ENCODE data around the gene COX6B2. TPM values are rescaled to one million over a fixed set of nuclear protein-coding genes. Genes with fewer than 3 reads are reported as not detected.

COX6B2 gene
- polyA plus RNA-seq, 2 of the 4 experiments (the other 2 are of a cell fraction), result 0.78 to 6.4 TPM

GRCh38 chr19:55301459-55302317, 52.8 kb downstream of the COX6B2 start:
- 13% methylated on average over 39 of the region's 42 CpGs for WGBS (ENCODE audit: missing lambda C conversion rate)
- peak; percentile 72 to 88 for ATAC-seq
- peak; percentile 82 to 100 for DNase-seq (ENCODE audit: low read depth in 1 of 2, low spot score in 1 of 2)
- Histone ChIP-seq H3K4me3 (peak overlapping the region; percentile 54), H3K9me3 (no peaks in the 10 kb centered on the region), H3K4me1 (peaks cover 6% of the 10 kb centered on the region; the same call in 2 of the 3 replicates), H3K27ac (peak overlapping the region; percentile 87 to 88), H3K4me2 (peak overlapping the region; percentile 97)
- no peak for TF ChIP-seq PBX3 (IDR thresholded peaks at IDR 0.05)
- 0 out of 2 replicates have a peak, but pooled peaks have one; percentile 54 for TF ChIP-seq MAZ (IDR thresholded peaks at IDR 0.05; ENCODE audit: borderline replicate concordance, low read depth, low read length)
- TF ChIP-seq POLR2A (IDR thresholded peaks at IDR 0.05; ENCODE audit: low read length), result peak; percentile 56
- no peak for TF ChIP-seq HMGXB4 (CRISPR knock-in tag; IDR thresholded peaks at IDR 0.05; ENCODE audit: borderline replicate concordance)
- TF ChIP-seq CTCF (IDR thresholded peaks at IDR 0.05), result peak; percentile 99
- TF ChIP-seq RAD21 (conservative IDR thresholded peaks at IDR 0.05 in 1 of 2, IDR thresholded peaks at IDR 0.05 in 1 of 2), result peak; percentile 83 to 92
- peak; percentile 96 for TF ChIP-seq SMC3 (IDR thresholded peaks at IDR 0.05)
- 0 out of 3 replicates have a peak, but pooled peaks have one; percentile 28 for TF ChIP-seq BCL3 (IDR thresholded peaks at IDR 0.05)
- TF ChIP-seq MAX (IDR thresholded peaks at IDR 0.05), result peak; percentile 66
- CTCF ChIA-PET, result interaction anchor here (0.6 to 10.1 kb wide), 71 partner anchors 12 to 351 kb away, joined by 3 to 306 read pairs (median 5); partner anchors contain the start of genes BRSK1, GARIN5B, HSPBP1 and IL11
- FAIRE-seq, result no peak
- POLR2A ChIA-PET, result interaction anchor here (0.5 to 2.4 kb wide), 9 partner anchors 11 to 175 kb away, joined by 3 to 14 read pairs (median 4); partner anchors contain the start of genes HSPBP1, KMT5C, TMEM238 and UBE2S

- H3K4me1 ChIP-seq, result peaks cover 6% of the 10 kb centered on the region; the same call in 2 of the 3 replicates
- no peak overlapping the region for H3K4me3 ChIP-seq
- no peak for ATAC-seq
- peak overlapping the region; percentile 97 for H3K4me2 ChIP-seq
- peak overlapping the region; percentile 87 to 88; a peak in 5 of 6 replicates for H3K27ac ChIP-seq
- DNase-seq (ENCODE audit: low read depth in 1 of 2, low spot score in 1 of 2), result no peak
- H3K9me3 ChIP-seq, result no peaks in the 10 kb centered on the region
- CTCF ChIA-PET, result interaction anchor here (0.6 to 10.1 kb wide), 67 partner anchors 11 to 352 kb away, joined by 3 to 306 read pairs (median 6); partner anchors contain the start of genes BRSK1, GARIN5B, HSPBP1 and KMT5C
- no peak for FAIRE-seq
- POLR2A ChIA-PET, result interaction anchor here (0.5 to 2.4 kb wide), 6 partner anchors 12 to 106 kb away, joined by 3 to 14 read pairs (median 6); partner anchors contain the start of genes KMT5C, TMEM238 and UBE2S
- TF ChIP-seq ELK1 (IDR thresholded peaks at IDR 0.05; ENCODE audit: low read depth, low read length) (no peak), TFCP2L1 (CRISPR knock-in tag; IDR thresholded peaks at IDR 0.05) (no peak), MAZ (IDR thresholded peaks at IDR 0.05; ENCODE audit: borderline replicate concordance, low read depth, low read length) (no peak), CHD4 (IDR thresholded peaks at IDR 0.05; ENCODE audit: borderline replicate concordance) (no peak), KDM5A (IDR thresholded peaks at IDR 0.05) (no peak), MAFK (IDR thresholded peaks at IDR 0.05; ENCODE audit: partially characterized antibody) (no peak), HOXB13 (CRISPR knock-in tag; IDR thresholded peaks at IDR 0.05; ENCODE audit: low read depth) (no peak), EHMT2 (IDR thresholded peaks at IDR 0.05; ENCODE audit: low read depth) (no peak)
- WGBS (ENCODE audit: missing lambda C conversion rate), result 68% methylated on average over 15 of the region's 15 CpGs
Measured at GRCh38 chr19:55300886-55301458, 53.5 kb downstream of the COX6B2 start.
